ENCODE measurements around the gene SMARCC2. TPM values are rescaled to one million over a fixed set of nuclear protein-coding genes. Genes with fewer than 3 reads are reported as not detected.
"Not testable (repeated sequence)": the region's sequence is repeated elsewhere in the genome, so short reads cannot be mapped to it uniquely, and the experiment has no call there.

Gene SMARCC2
- total and polyA plus RNA-seq, 9 donors = 57.9 to 172 (median 117) TPM

GRCh38 chr12:56158029-56158925 lies 31.0 kb downstream of the SMARCC2 start, which contains the start of gene MYL6:
MYL6 (plus strand) TSS chr12:56158359; CDS start chr12:56158402, 43 bp downstream.
- no peak for TF ChIP-seq EP300 (IDR thresholded peaks at IDR 0.05)
- TF ChIP-seq POLR2A (IDR thresholded peaks at IDR 0.05) = peak; percentile 100
- TF ChIP-seq, protein P1, sequence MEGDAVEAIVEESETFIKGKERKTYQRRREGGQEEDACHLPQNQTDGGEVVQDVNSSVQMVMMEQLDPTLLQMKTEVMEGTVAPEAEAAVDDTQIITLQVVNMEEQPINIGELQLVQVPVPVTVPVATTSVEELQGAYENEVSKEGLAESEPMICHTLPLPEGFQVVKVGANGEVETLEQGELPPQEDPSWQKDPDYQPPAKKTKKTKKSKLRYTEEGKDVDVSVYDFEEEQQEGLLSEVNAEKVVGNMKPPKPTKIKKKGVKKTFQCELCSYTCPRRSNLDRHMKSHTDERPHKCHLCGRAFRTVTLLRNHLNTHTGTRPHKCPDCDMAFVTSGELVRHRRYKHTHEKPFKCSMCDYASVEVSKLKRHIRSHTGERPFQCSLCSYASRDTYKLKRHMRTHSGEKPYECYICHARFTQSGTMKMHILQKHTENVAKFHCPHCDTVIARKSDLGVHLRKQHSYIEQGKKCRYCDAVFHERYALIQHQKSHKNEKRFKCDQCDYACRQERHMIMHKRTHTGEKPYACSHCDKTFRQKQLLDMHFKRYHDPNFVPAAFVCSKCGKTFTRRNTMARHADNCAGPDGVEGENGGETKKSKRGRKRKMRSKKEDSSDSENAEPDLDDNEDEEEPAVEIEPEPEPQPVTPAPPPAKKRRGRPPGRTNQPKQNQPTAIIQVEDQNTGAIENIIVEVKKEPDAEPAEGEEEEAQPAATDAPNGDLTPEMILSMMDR (IDR thresholded peaks at IDR 0.05) = peak in 2 of 3 donors; percentile 4 to 9
- peak within 1 kb of the TSS; percentile 97 for H3K4me3 ChIP-seq
- H3K27ac ChIP-seq = peak within 1 kb of the TSS; percentile 82 to 91
- DNase-seq = peak; percentile 93 to 98 (median 97)
- H3K4me1 ChIP-seq (ENCODE audit: insufficient read depth) = peaks cover 3% of the 10 kb centered on the region
- intact Hi-C loops (cut with DNase I) = loop anchor here in 2 of 4 donors (2.0 to 5.0 kb wide), 3 partner anchors 31 to 64 kb away; partner anchors contain the start of genes NABP2 (in 1 of the 2) and RNF41 (in 1 of the 2)
- H3K9me3 ChIP-seq = no peaks in the 10 kb centered on the region
- 0 to 1% (median 1%) methylated on average over 30 of the region's 30 CpGs for WGBS, 3 donors
- H3K36me3 ChIP-seq = no peaks in the 10 kb centered on the region
- H3K27me3 ChIP-seq = no peaks in the 10 kb centered on the region

DNA sequence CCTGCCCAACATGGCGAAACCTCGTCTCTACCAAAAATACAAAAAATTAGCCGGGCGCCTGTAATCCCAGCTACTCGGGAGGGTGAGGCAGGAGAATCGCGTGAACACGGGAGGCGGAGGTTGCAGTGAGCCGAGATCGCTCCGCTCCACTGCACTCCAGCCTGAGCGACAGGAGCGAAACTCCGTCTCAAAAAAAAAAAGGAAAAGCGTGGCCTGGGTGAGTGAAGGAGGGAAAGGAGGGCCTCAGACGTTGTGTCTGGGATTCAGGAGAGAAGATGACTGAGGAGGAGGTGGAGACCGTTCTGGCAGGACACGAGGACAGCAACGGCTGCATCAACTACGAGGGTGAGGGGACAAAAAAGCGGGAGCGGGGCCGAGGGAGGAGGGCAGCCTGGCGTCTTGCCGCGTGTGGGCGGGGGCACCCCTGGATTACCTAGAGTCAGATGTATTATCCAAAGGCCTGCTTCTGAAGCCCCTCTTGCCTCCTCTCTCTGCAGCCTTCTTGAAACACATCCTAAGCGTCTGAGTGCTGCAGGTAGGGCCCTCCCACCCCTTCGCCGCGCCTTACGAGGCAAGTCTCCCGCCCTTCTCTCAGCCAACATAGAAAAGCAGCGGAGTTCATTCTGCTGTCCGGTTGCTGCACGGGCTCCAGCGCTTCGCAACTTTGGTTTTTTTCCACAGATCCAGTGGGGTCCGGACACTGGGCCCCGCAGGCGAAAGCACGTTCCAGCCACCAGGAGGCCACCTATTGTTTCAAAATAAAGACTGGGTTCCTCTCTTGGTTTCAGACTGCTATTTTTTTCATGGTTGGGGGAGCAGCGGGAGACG lies 31.9 kb downstream of the SMARCC2 start:
- H3K4me1 ChIP-seq (ENCODE audit: insufficient read depth) = peaks cover 9% of the 10 kb centered on the region
- intact Hi-C loops (cut with DNase I) = loop anchor here in 2 of 4 donors (2.0 to 5.0 kb wide), 3 partner anchors 31 to 65 kb away; partner anchors contain the start of genes NABP2 (in 1 of the 2) and RNF41 (in 1 of the 2)
- 2 to 4% (median 3%) methylated on average over 45 of the region's 45 CpGs for WGBS, 3 donors
- no peaks in the 10 kb centered on the region for H3K36me3 ChIP-seq
- peak; percentile 84 to 92 (median 87) for DNase-seq
- peak overlapping the region; percentile 97 for H3K4me3 ChIP-seq
- H3K9me3 ChIP-seq = no peaks in the 10 kb centered on the region
- peak overlapping the region; percentile 82 to 91 for H3K27ac ChIP-seq
- TF ChIP-seq EP300 (IDR thresholded peaks at IDR 0.05) = no peak
- TF ChIP-seq, protein P1 (IDR thresholded peaks at IDR 0.05) = peak; percentile 44 to 91 (median 88)
- H3K27me3 ChIP-seq = no peaks in the 10 kb centered on the region

DNA sequence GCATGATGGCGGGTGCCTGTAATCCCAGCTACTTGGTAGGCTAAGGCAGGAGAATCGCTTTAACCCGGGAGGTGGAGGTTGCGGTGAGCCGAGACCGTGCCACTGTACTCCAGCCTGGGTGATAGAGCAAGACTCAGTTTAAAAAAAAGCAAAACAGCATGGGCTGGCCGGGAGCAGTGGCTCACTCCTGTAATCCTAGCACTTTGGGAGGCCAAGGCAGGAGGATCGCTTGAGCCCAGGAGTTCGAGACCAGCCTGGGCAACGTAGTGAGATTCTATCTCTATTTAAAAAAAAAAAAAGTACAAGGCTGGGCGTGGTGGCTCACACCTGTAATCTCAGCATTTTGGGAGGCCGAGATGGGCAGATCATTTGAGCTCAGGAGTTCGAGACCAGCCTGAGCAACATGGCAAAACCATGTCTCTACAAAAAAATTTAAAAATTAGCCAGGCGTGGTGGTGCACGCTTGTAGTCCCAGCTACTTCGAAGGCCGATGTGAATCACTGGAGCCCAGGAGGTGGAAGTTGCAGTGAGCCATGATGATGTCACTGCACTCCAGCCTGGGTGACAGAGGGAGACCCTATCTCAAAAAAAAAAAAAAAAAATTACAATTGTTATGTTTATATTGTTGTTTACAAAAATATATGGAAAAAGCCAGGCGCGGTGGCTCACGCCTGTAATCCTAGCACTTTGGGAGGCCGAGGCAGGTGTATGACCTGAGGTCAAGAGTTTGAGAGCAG lies 32.7 kb downstream of the SMARCC2 start:
- not testable (repeated sequence) for H3K4me1 ChIP-seq (ENCODE audit: insufficient read depth); H3K27me3 ChIP-seq; H3K9me3 ChIP-seq; H3K36me3 ChIP-seq; DNase-seq
- Histone ChIP-seq H3K27ac (peak overlapping the region; percentile 82 to 91), H3K4me3 (peak overlapping the region; percentile 97)
- intact Hi-C loops (cut with DNase I) = loop anchor here in 1 of 4 donors (5.0 kb wide), 1 partner anchor 66 kb away; the partner anchor contains the start of genes NABP2 and RNF41
- WGBS, 3 donors = 86 to 89% (median 87%) methylated on average over 21 of the region's 21 CpGs

DNA sequence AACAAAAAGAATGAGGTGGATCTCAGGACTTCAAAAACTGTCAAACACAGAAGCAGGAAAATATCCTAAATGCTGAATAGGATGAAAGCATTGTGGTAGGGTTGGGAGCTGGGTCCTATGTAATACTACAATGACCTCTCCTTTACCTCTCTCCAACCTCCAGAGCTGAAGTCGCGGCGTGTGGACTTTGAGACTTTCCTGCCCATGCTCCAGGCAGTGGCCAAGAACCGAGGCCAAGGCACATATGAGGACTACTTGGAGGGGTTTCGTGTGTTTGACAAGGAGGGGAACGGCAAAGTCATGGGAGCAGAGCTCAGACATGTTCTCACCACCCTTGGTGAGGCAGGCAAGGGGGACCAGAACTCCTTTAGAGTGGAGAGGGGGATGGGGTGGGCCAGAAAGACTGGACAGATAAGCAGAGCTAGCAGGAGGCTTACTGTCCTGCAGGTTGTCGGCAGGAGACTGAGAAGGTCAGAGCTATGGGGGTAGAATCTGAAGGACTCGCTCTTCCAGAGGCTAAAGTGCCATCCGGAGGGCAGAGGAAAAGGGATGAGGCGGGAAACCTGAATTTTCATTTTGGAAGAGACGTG lies 33.9 kb downstream of the SMARCC2 start:
- no peak overlapping the region for H3K27ac ChIP-seq
- no peaks in the 10 kb centered on the region for H3K36me3 ChIP-seq
- peaks cover 11% of the 10 kb centered on the region for H3K4me1 ChIP-seq (ENCODE audit: insufficient read depth)
- H3K4me3 ChIP-seq = no peak overlapping the region
- no peaks in the 10 kb centered on the region for H3K27me3 ChIP-seq
- DNase-seq = no peak
- TF ChIP-seq, protein P1 (IDR thresholded peaks at IDR 0.05) = no peak
- TF ChIP-seq EP300 (IDR thresholded peaks at IDR 0.05) (no peak), POLR2A (IDR thresholded peaks at IDR 0.05) (no peak)
- intact Hi-C loops (cut with DNase I) = loop anchor here in 1 of 4 donors (5.0 kb wide), 1 partner anchor 67 kb away; the partner anchor contains the start of genes NABP2 and RNF41
- no peaks in the 10 kb centered on the region for H3K9me3 ChIP-seq
- WGBS, 3 donors = 92 to 94% (median 93%) methylated on average over 11 of the region's 11 CpGs

Data from ovary (tissue), 9 donors.